Neural progenitor cell (in vitro differentiated cells): ENCODE data around the gene TBC1D20. TPM values are rescaled to one million over a fixed set of nuclear protein-coding genes. Genes with fewer than 3 reads are reported as not detected.

Experiments used
- DNase-seq: peaks from one replicate; pipeline ENCODE4 v3.0.0-alpha.2; 2016; ENCODE audit warnings: low spot score
- H2AFZ ChIP-seq: fragments of 200-600 bp; sonication (generic); replicated peaks from 2 replicates; pipeline ENCODE4 v1.6.1; 2016; ENCODE audit warnings: antibody characterized with exemption
- H3F3A ChIP-seq: fragments of 200-600 bp; sonication (generic); 2 replicates; pipeline ENCODE4 v1.6.1; 2016; ENCODE audit warnings: antibody characterized with exemption, low read depth
- H3K27ac ChIP-seq: fragments of 200-600 bp; sonication (generic); 2 replicates; pipeline ENCODE4 v1.5.1; 2016; ENCODE audit warnings: mild to moderate bottlenecking
- H3K27me3 ChIP-seq: fragments of 200-600 bp; sonication (generic); 2 replicates; pipeline ENCODE4 v1.6.1; 2016; ENCODE audit warnings: mild to moderate bottlenecking, moderate library complexity
- H3K36me3 ChIP-seq: fragments of 200-600 bp; sonication (generic); 2 replicates; pipeline ENCODE4 v1.5.1; 2016
- H3K4me1 ChIP-seq: fragments of 200-600 bp; sonication (generic); 2 replicates; pipeline ENCODE4 v1.6.1; 2016; ENCODE audit warnings: mixed run types
- H3K4me2 ChIP-seq: fragments of 200-600 bp; sonication (generic); 2 replicates; pipeline ENCODE4 v1.6.1; 2016
- H3K4me3 ChIP-seq: fragments of 200-600 bp; sonication (generic); 2 replicates; pipeline ENCODE4 v1.5.1; 2016
- H3K79me2 ChIP-seq: fragments of 200-600 bp; sonication (generic); 2 replicates; pipeline ENCODE4 v1.6.1; 2016; ENCODE audit warnings: low read depth
- H3K9ac ChIP-seq: fragments of 200-600 bp; sonication (generic); 2 replicates; pipeline ENCODE4 v1.6.1; 2016
- H3K9me3 ChIP-seq: fragments of 200-600 bp; sonication (generic); 2 replicates; pipeline ENCODE4 v1.5.1; 2016; ENCODE audit warnings: low read depth
- H4K20me1 ChIP-seq: fragments of 200-600 bp; sonication (generic); 2 replicates; pipeline ENCODE4 v1.6.1; 2016; ENCODE audit warnings: low read depth
- H3K27ac Mint-ChIP-seq: 3 replicates; pipeline ENCODE4 v1.8.0; 2021; ENCODE audit warnings: mixed read lengths
- H3K27me3 Mint-ChIP-seq: 2 replicates; pipeline ENCODE4 v1.8.0; 2022; ENCODE audit warnings: low read depth, mild to moderate bottlenecking, inconsistent platforms, moderate library complexity, mixed read lengths; ENCODE audit not compliant: insufficient read depth
- H3K36me3 Mint-ChIP-seq: 3 replicates; pipeline ENCODE4 v1.8.0; 2021; ENCODE audit warnings: mixed read lengths
- H3K4me1 Mint-ChIP-seq: 3 replicates; pipeline ENCODE4 v1.8.0; 2021; ENCODE audit warnings: mixed read lengths
- H3K4me3 Mint-ChIP-seq: 3 replicates; pipeline ENCODE4 v1.8.0; 2021; ENCODE audit warnings: mild to moderate bottlenecking, moderate library complexity, mixed read lengths
- H3K9me3 Mint-ChIP-seq: 3 replicates; pipeline ENCODE4 v1.8.0; 2020; ENCODE audit warnings: mixed read lengths
- EZH2 ChIP-seq: fragments of 200-600 bp; sonication (generic); IDR thresholded peaks from 2 replicates; pipeline ENCODE4 v1.6.1; 2017; ENCODE audit warnings: antibody characterized with exemption, mild to moderate bottlenecking, moderate library complexity
- EZH2phosphoT487 ChIP-seq: fragments of 200-600 bp; sonication (generic); IDR thresholded peaks from 2 replicates; pipeline ENCODE4 v1.6.1; 2017; ENCODE audit warnings: antibody characterized with exemption
- total RNA-seq: library from RNA; depleted of rRNA; stranded (reverse); fragments of >200 nt; gene quantifications from 2 replicates; pipeline ENCODE4 v1.2.3, GENCODE V29; 2015; ENCODE audit warnings: low replicate concordance
- TF ChIP-seq, protein P1 (sequence below): fragments of 200-600 bp; sonication (generic); IDR thresholded peaks from 2 replicates; pipeline ENCODE4 v1.5.1; 2017; ENCODE audit warnings: antibody characterized with exemption, mild to moderate bottlenecking

Gene TBC1D20
- total RNA-seq, 1 donor from 2014 or later = 23.2 TPM

DNA sequence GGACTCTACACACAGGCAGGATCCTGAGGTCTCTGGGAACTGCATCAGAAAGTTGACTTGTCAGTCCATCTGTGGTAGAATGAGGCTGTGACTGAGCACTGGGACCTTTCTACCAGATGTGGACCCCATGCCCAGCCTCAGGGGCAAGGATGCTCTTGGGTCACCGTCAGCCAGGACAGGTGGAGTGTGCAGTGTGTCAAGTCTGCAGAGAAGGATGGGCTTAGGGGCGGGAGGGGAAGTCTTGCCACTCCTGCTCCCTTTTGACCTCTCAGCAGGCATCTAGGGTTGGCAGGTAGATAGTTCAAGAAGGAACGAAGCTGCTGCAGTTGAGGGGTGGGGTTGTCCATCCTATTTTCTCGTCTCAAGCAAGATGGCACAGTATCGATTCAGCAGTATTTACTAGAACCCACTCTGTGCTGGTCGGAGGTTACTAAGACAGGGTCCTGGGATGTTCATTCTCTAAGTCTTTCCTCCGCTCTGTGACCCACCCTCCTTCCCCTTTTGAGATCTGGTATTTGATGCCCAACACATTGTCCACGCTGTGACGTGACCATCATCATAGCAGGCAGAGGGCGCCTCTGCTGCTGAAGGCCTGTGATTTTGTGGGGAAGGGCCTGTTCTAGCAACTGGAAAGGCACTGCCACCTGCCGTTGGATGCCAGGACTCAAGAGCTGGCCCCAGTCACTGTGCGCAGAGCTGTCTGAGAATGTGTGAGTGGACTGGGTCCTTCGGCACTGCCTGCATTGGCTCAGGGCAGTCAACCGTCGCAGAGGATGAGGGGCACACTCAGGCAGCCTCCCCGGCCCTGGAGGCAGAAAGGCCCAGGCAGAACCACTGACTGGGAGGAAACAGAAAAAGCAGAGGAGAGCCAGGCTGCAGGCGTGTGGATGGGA lies 31.1 kb downstream of the TBC1D20 start:
- Histone ChIP-seq H3K27me3 (no peaks in the 10 kb centered on the region), H3K4me1 (no peaks in the 10 kb centered on the region), H3K79me2 (no peaks in the 10 kb centered on the region), H2AFZ (no peak overlapping the region), H3K9ac (no peak overlapping the region), H4K20me1 (peaks cover 5% of the 10 kb centered on the region), H3K36me3 (no peaks in the 10 kb centered on the region), H3K4me3 (no peak overlapping the region), H3K27ac (no peak overlapping the region), H3K4me2 (no peak overlapping the region), H3F3A (peaks cover 3% of the 10 kb centered on the region), H3K9me3 (no peaks in the 10 kb centered on the region)
- peak; percentile 85 for DNase-seq
- H3K4me1 Mint-ChIP-seq = peaks cover 12% of the 10 kb centered on the region
- no peaks in the 10 kb centered on the region for H3K9me3 Mint-ChIP-seq
- H3K27me3 Mint-ChIP-seq = peaks cover 7% of the 10 kb centered on the region
- TF ChIP-seq, protein P1, sequence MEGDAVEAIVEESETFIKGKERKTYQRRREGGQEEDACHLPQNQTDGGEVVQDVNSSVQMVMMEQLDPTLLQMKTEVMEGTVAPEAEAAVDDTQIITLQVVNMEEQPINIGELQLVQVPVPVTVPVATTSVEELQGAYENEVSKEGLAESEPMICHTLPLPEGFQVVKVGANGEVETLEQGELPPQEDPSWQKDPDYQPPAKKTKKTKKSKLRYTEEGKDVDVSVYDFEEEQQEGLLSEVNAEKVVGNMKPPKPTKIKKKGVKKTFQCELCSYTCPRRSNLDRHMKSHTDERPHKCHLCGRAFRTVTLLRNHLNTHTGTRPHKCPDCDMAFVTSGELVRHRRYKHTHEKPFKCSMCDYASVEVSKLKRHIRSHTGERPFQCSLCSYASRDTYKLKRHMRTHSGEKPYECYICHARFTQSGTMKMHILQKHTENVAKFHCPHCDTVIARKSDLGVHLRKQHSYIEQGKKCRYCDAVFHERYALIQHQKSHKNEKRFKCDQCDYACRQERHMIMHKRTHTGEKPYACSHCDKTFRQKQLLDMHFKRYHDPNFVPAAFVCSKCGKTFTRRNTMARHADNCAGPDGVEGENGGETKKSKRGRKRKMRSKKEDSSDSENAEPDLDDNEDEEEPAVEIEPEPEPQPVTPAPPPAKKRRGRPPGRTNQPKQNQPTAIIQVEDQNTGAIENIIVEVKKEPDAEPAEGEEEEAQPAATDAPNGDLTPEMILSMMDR = peak; percentile 74
- no peak for TF ChIP-seq EZH2phosphoT487
- H3K4me3 Mint-ChIP-seq = no peak overlapping the region
- H3K36me3 Mint-ChIP-seq = peaks cover 18% of the 10 kb centered on the region
- H3K27ac Mint-ChIP-seq = peak overlapping the region; percentile 91

DNA sequence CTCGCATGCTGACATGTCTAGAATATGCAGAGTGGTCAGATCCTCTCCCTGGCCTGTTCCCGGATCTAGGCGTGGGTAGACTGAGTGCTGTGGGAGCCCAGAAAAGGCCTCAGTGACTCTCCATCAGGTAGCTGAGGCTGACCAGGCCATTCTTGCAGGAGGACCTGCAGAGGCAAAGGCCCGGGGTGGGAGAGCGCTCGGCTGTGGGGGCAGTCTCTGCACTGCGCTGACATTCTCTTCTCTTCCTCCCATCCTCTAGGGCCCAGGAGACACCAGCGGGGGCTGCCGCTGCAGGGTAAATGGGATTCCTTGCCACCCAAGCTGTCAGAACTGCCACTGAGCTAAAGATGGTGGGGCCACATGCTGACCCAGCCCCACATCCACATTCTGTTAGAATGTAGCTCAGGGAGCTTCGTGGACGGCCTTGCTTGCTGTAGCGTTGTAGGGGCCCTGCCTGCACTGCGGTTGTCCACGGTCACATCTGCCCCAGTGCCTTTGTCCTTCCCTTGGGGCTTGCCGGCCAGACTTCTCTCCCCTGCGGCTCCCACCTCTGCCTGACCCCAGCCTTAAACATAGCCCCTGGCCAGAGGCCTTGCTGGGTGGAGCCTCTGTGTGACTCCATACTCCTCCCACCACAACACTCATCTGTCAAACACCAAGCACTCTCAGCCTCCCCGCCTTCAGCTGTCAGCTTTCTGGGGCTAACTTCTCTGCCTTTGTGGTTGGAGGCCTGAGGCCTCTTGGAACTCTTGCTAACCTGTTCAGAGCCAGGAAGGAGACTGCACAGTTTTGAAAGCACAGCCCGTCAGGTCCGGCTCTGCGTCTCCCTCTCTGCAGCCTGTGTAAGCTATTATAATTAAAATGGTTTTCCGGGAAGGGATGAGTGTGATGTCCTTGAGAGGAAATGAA lies 32.0 kb downstream of the TBC1D20 start:
- peak overlapping the region; percentile 33 for H3K27ac Mint-ChIP-seq
- Histone ChIP-seq H3K4me2 (no peak overlapping the region), H3K4me3 (no peak overlapping the region), H3K9me3 (no peaks in the 10 kb centered on the region), H3K27me3 (no peaks in the 10 kb centered on the region), H3K4me1 (no peaks in the 10 kb centered on the region), H3K9ac (no peak overlapping the region), H2AFZ (no peak overlapping the region), H3K27ac (no peak overlapping the region), H4K20me1 (peaks cover 5% of the 10 kb centered on the region), H3K36me3 (no peaks in the 10 kb centered on the region), H3K79me2 (no peaks in the 10 kb centered on the region), H3F3A (peaks cover 3% of the 10 kb centered on the region)
- peaks cover 12% of the 10 kb centered on the region for H3K4me1 Mint-ChIP-seq
- H3K27me3 Mint-ChIP-seq = peaks cover 7% of the 10 kb centered on the region
- H3K4me3 Mint-ChIP-seq = no peak overlapping the region
- H3K36me3 Mint-ChIP-seq = peaks cover 16% of the 10 kb centered on the region
- TF ChIP-seq EZH2phosphoT487 (no peak), EZH2 (no peak)
- TF ChIP-seq, protein P1 = no peak
- no peak for DNase-seq
- no peaks in the 10 kb centered on the region for H3K9me3 Mint-ChIP-seq

DNA sequence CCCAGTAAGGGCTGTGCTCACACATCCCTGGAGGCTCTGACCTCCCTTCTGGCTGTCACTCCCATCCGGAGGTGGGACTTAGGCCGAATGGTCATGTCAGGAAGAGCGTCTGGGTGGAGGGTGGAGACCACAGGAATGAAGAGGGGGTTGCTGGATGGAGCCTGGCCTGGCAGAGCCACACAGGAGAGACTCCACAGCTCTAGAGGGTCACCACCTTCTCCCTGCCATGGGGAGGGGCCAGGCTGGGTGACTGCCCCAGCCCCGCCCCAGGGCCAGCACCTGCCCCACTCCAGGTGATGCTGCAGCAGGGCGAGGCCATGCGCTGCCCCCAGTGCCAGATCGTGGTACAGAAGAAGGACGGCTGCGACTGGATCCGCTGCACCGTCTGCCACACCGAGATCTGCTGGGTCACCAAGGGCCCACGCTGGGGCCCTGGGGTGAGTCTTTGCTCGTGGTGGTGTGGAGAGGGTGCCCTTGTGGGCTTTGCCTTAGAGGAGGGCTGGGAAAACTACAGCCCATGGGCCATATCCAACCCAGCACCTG lies 33.6 kb downstream of the TBC1D20 start:
- Mint-ChIP-seq H3K36me3 (peaks cover 11% of the 10 kb centered on the region), H3K27me3 (peaks cover 2% of the 10 kb centered on the region), H3K4me1 (peaks cover 8% of the 10 kb centered on the region), H3K4me3 (no peak overlapping the region), H3K9me3 (no peaks in the 10 kb centered on the region), H3K27ac (no peak overlapping the region)
- H3K36me3 ChIP-seq = no peaks in the 10 kb centered on the region
- H3K4me3 ChIP-seq = no peak overlapping the region
- no peaks in the 10 kb centered on the region for H3K27me3 ChIP-seq
- no peaks in the 10 kb centered on the region for H3K79me2 ChIP-seq
- no peak overlapping the region for H3K4me2 ChIP-seq
- H3K27ac ChIP-seq = no peak overlapping the region
- H3K4me1 ChIP-seq = no peaks in the 10 kb centered on the region
- H3K9me3 ChIP-seq = no peaks in the 10 kb centered on the region
- no peak overlapping the region for H2AFZ ChIP-seq
- H3F3A ChIP-seq = peaks cover 3% of the 10 kb centered on the region
- peaks cover 5% of the 10 kb centered on the region for H4K20me1 ChIP-seq
- DNase-seq = no peak
- TF ChIP-seq EZH2 = no peak
- TF ChIP-seq EZH2phosphoT487 = no peak
- TF ChIP-seq, protein P1 = no peak
- no peak overlapping the region for H3K9ac ChIP-seq
